Measurements from ENCODE around the gene RBM33.

RBM33 gene

GRCh38 chr7:155804897-155805825 is 160.7 kb downstream of the RBM33 start:
- TF ChIP-seq CTBP1 (IDR thresholded peaks at IDR 0.05; ENCODE audit: borderline replicate concordance) (no peak), ARNT (IDR thresholded peaks at IDR 0.05) (0 out of 2 replicates have a peak, but pooled peaks have one; percentile 1), PKNOX1 (IDR thresholded peaks at IDR 0.05) (no peak), SP1 (IDR thresholded peaks at IDR 0.05) (no peak), ELF4 (IDR thresholded peaks at IDR 0.05) (no peak), HDGF (IDR thresholded peaks at IDR 0.05; ENCODE audit: borderline replicate concordance) (no peak), L3MBTL2 (conservative IDR thresholded peaks at IDR 0.05) (peak; percentile 88)
- ChIA-PET POLR2A (no interaction called here), CTCF (interaction anchor here (0.5 to 0.8 kb wide), 2 partner anchors 8 to 296 kb away, joined by 4 to 5 read pairs; no protein-coding TSS in a partner anchor)
- peak; percentile 89 for DNase-seq (ENCODE audit: extremely low spot score)

DNA sequence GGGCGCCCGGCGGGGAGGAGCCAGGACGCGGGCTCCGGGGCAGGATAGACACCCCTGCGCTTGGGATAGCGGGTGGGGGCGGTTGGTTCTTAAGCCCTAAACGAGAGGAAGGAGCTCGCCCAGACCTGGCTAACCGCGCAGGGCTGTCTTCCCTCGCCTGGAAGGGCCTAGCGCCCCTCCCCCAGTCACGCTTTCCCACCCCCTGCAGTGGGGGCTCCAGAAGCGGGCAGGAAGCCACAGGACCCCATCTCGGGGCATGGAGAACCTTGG is 161.3 kb downstream of the RBM33 start:
- POLR2A ChIA-PET, result no interaction called here
- TF ChIP-seq LEF1 (IDR thresholded peaks at IDR 0.05; ENCODE audit: borderline replicate concordance) (no peak), ARNT (IDR thresholded peaks at IDR 0.05) (no peak), NFRKB (IDR thresholded peaks at IDR 0.05) (no peak), PKNOX1 (IDR thresholded peaks at IDR 0.05) (no peak), HDGF (IDR thresholded peaks at IDR 0.05; ENCODE audit: borderline replicate concordance) (no peak), ELF4 (IDR thresholded peaks at IDR 0.05) (no peak), L3MBTL2 (conservative IDR thresholded peaks at IDR 0.05) (no peak), TARDBP (IDR thresholded peaks at IDR 0.05) (no peak), SP1 (IDR thresholded peaks at IDR 0.05) (no peak), FOXK2 (IDR thresholded peaks at IDR 0.05) (no peak), FOXA1 (IDR thresholded peaks at IDR 0.05) (no peak), BHLHE40 (IDR thresholded peaks at IDR 0.05; ENCODE audit: borderline replicate concordance) (no peak), CTBP1 (IDR thresholded peaks at IDR 0.05; ENCODE audit: borderline replicate concordance) (no peak), ZNF384 (IDR thresholded peaks at IDR 0.05) (no peak), FOXM1 (IDR thresholded peaks at IDR 0.05; ENCODE audit: borderline replicate concordance) (no peak)
- no peak for DNase-seq (ENCODE audit: extremely low spot score)
- CTCF ChIA-PET, result interaction anchor here (0.5 kb wide), 1 partner anchor 295 kb away, joined by 4 read pairs; no protein-coding TSS in a partner anchor

DNA sequence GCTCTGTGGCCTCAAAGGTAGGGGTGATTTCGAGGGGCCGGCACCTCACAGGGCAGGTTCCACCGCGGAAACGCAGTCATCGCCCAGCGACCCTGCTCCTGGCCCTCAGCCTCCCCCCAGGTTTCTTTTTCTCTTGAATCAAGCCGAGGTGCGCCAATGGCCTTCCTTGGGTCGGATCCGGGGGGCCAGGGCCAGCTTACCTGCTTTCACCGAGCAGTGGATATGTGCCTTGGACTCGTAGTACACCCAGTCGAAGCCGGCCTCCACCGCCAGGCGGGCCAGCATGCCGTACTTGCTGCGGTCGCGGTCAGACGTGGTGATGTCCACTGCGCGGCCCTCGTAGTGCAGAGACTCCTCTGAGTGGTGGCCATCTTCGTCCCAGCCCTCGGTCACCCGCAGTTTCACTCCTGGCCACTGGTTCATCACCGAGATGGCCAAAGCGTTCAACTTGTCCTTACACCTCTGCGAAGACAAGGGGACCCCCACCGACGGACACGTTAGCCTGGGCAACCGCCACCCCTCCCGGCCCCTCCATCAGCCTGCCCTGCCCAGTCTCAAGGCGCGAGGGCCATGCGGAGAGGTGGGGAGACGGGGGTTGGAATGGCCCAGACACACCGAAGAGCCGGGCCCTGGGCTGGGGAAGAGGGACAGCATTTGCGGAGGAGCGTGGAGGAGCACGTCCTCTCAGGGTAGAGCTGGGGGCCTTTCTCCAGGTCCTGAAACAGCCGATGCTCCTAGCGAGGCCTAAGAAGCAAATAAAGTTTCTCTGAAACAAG is 161.8 kb downstream of the RBM33 start:
- POLR2A ChIA-PET, result no interaction called here
- TF ChIP-seq FOXK2 (IDR thresholded peaks at IDR 0.05) (no peak), LEF1 (IDR thresholded peaks at IDR 0.05; ENCODE audit: borderline replicate concordance) (no peak), SUZ12 (IDR thresholded peaks at IDR 0.05) (no peak), FOXM1 (IDR thresholded peaks at IDR 0.05; ENCODE audit: borderline replicate concordance) (no peak), FOXA1 (IDR thresholded peaks at IDR 0.05) (no peak), SP1 (IDR thresholded peaks at IDR 0.05) (no peak), BHLHE40 (IDR thresholded peaks at IDR 0.05; ENCODE audit: borderline replicate concordance) (no peak), CTBP1 (IDR thresholded peaks at IDR 0.05; ENCODE audit: borderline replicate concordance) (no peak), ELF4 (IDR thresholded peaks at IDR 0.05) (no peak), NFRKB (IDR thresholded peaks at IDR 0.05) (no peak), TARDBP (IDR thresholded peaks at IDR 0.05) (no peak), L3MBTL2 (conservative IDR thresholded peaks at IDR 0.05) (no peak)
- DNase-seq (ENCODE audit: extremely low spot score), result no peak
- CTCF ChIA-PET, result no interaction called here

DNA sequence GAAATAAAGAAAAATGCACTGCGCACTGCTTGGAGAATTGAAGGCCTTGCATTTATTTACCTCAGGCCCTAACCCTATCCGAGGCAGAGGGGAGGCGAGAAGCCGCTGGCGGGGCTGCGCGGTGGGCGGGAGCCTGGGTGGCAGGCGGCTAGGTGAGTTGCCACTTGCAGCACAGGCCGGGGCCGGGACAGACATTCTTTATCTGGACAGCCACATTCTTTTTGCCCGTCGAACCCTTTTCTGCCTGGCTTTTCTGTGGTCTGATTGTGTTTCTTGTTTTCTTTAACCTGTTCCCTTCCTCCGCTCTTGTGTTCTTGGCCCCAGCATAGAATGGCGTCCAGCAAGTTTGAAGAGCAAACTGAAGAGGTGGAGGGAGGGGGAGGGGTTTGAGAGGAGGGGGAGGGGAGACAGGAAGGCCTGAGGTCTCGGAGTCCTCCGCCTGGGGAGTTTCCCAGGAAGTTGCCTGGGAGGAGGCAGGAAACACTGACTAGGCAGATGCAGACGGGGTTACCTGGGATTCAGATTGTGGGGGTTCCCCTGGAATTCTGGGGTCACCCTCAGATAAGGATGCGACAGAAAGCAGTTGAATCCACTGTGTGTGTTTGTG is 162.7 kb downstream of the RBM33 start:
- ChIA-PET CTCF (no interaction called here), POLR2A (no interaction called here)
- DNase-seq (ENCODE audit: extremely low spot score), result no peak
- TF ChIP-seq HDGF (IDR thresholded peaks at IDR 0.05; ENCODE audit: borderline replicate concordance) (no peak), NFRKB (IDR thresholded peaks at IDR 0.05) (no peak), ZNF384 (IDR thresholded peaks at IDR 0.05) (no peak), FOXA1 (IDR thresholded peaks at IDR 0.05) (no peak), LEF1 (IDR thresholded peaks at IDR 0.05; ENCODE audit: borderline replicate concordance) (no peak), FOXK2 (IDR thresholded peaks at IDR 0.05) (no peak), SUZ12 (IDR thresholded peaks at IDR 0.05) (no peak), PKNOX1 (IDR thresholded peaks at IDR 0.05) (no peak), ARNT (IDR thresholded peaks at IDR 0.05) (no peak), L3MBTL2 (conservative IDR thresholded peaks at IDR 0.05) (no peak), FOXM1 (IDR thresholded peaks at IDR 0.05; ENCODE audit: borderline replicate concordance) (no peak), TARDBP (IDR thresholded peaks at IDR 0.05) (no peak), ELF4 (IDR thresholded peaks at IDR 0.05) (no peak)

- ChIA-PET CTCF (interaction anchor here (0.7 kb wide), 1 partner anchor 289 kb away, joined by 4 read pairs; no protein-coding TSS in a partner anchor), POLR2A (interaction anchor here (1.1 kb wide), 1 partner anchor 318 kb away, joined by 3 read pairs; no protein-coding TSS in a partner anchor)
- no peak for DNase-seq (ENCODE audit: extremely low spot score)
- TF ChIP-seq ELF4 (IDR thresholded peaks at IDR 0.05) (no peak), CTBP1 (IDR thresholded peaks at IDR 0.05; ENCODE audit: borderline replicate concordance) (no peak), BHLHE40 (IDR thresholded peaks at IDR 0.05; ENCODE audit: borderline replicate concordance) (no peak), HDGF (IDR thresholded peaks at IDR 0.05; ENCODE audit: borderline replicate concordance) (no peak), NFRKB (IDR thresholded peaks at IDR 0.05) (no peak), LEF1 (IDR thresholded peaks at IDR 0.05; ENCODE audit: borderline replicate concordance) (no peak), TARDBP (IDR thresholded peaks at IDR 0.05) (no peak), ZNF384 (IDR thresholded peaks at IDR 0.05) (no peak), L3MBTL2 (conservative IDR thresholded peaks at IDR 0.05) (no peak), SUZ12 (IDR thresholded peaks at IDR 0.05) (no peak), PKNOX1 (IDR thresholded peaks at IDR 0.05) (no peak), SP1 (IDR thresholded peaks at IDR 0.05) (no peak), FOXM1 (IDR thresholded peaks at IDR 0.05; ENCODE audit: borderline replicate concordance) (no peak), FOXK2 (IDR thresholded peaks at IDR 0.05) (no peak)
These were observed 163.5 kb downstream of the RBM33 start for GRCh38 chr7:155807789-155808548.
